Measurements from ENCODE around the gene STAT5A. TPM values are rescaled to one million over a fixed set of nuclear protein-coding genes. Genes with fewer than 3 reads are reported as not detected.
A peak's percentile ranks its signal among the peaks of the same experiment; 100 is the strongest.
"Not testable (repeated sequence)": the region's sequence is repeated elsewhere in the genome, so short reads cannot be mapped to it uniquely, and the experiment has no call there.

Gene STAT5A
- total and polyA plus RNA-seq, 7 donors = 8.1 to 31.5 (median 17.3) TPM

GRCh38 chr17:42243493-42243982 lies 44.8 kb upstream of the STAT5A start:
- no peak for TF ChIP-seq CTCF (IDR thresholded peaks at IDR 0.05)
- no peaks in the 10 kb centered on the region for H3K9me3 ChIP-seq
- intact Hi-C loops (cut with DNase I) = no loop called here
- WGBS, 3 donors = 42 to 67% (median 44%) methylated on average over 5 of the region's 5 CpGs
- peak overlapping the region; percentile 20 for H3K27ac ChIP-seq
- DNase-seq = no peak
- no peaks in the 10 kb centered on the region for H3K36me3 ChIP-seq (ENCODE audit: insufficient read depth in 1 of 2, low read depth in 1 of 2)
- no peak overlapping the region for H3K4me3 ChIP-seq
- peaks cover 38% of the 10 kb centered on the region for H3K4me1 ChIP-seq
- peak in 1 of 4 donors; percentile 44 for ATAC-seq
- no peaks in the 10 kb centered on the region for H3K27me3 ChIP-seq (ENCODE audit: insufficient read depth in 3 of 3, low read length in 2 of 3)

DNA sequence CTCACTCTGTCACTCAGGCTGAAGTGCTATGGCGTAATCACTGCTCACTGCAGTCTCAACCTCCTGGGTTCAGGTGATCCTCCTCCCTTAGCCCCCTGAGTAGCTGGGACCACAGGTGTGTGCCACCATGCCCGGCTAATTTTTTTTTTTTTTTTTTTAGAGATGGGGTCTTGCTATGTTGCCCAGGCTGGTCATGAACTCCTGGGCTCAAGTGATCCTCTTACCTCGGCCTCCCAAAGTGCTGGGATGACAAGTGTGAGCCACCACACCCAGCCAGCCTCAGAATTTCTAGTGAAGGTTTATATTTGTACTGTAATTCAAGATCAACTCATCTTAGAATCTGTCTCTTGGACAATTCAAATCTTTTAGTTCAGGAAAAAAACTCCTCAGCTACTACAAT lies 44.2 kb upstream of the STAT5A start:
- H3K36me3 ChIP-seq (ENCODE audit: insufficient read depth in 1 of 2, low read depth in 1 of 2); H3K9me3 ChIP-seq; DNase-seq; intact Hi-C loops (cut with DNase I); ATAC-seq; H3K27ac ChIP-seq; H3K4me3 ChIP-seq; H3K27me3 ChIP-seq (ENCODE audit: insufficient read depth in 3 of 3, low read length in 2 of 3): not testable (repeated sequence)
- H3K4me1 ChIP-seq = peaks cover 42% of the 10 kb centered on the region
- WGBS, 3 donors = 86 to 98% (median 88%) methylated on average over 3 of the region's 3 CpGs

DNA sequence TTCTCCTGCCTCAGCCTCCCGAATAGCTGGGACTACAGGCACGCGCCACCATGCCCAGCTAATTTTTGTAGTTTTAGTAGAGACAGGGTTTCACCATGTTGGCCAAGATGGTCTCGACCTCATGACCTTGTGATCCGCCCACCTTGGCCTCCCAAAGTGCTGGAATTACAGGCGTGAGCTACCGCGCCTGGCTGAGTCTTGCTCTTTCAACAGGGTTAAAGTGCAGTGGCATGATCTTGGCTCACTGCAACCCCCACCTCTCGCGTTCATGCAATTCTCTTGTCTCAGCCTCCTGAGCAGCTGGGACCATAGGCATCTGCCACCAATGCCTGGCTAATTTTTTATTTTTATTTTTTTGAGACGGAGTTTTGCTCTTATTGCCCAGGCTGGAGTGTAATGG lies 43.1 kb upstream of the STAT5A start:
- H3K4me1 ChIP-seq = peaks cover 52% of the 10 kb centered on the region
- H3K36me3 ChIP-seq (ENCODE audit: insufficient read depth in 1 of 2, low read depth in 1 of 2); intact Hi-C loops (cut with DNase I); ATAC-seq; H3K27ac ChIP-seq; H3K9me3 ChIP-seq; H3K27me3 ChIP-seq (ENCODE audit: insufficient read depth in 3 of 3, low read length in 2 of 3); H3K4me3 ChIP-seq; DNase-seq: not testable (repeated sequence)
- 93 to 96% (median 94%) methylated on average over 11 of the region's 11 CpGs for WGBS, 3 donors

DNA sequence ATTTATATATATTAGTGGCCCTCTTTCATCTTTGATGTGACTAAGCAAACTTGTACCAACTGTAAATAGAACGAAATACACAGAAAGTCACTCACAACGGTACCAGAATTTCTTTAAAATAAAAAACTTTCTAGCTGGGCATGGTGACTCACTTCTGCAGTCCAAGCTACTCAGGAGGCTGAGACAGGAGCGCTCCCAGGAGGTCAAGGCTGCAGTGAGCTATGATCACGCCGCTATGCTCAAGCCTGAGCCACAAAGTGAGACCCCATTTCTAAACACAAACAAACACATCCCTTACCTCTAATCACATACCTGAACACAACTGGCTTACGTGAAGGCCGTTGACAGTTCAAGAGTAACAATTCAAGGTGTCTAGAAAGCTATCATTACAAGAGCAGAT lies 41.8 kb upstream of the STAT5A start:
- intact Hi-C loops (cut with DNase I) = no loop called here
- DNase-seq (no peak), ATAC-seq (no peak)
- Histone ChIP-seq H3K36me3 (ENCODE audit: insufficient read depth in 1 of 2, low read depth in 1 of 2) (no peaks in the 10 kb centered on the region), H3K9me3 (no peaks in the 10 kb centered on the region), H3K27ac (peak overlapping the region; percentile 97), H3K27me3 (ENCODE audit: insufficient read depth in 3 of 3, low read length in 2 of 3) (no peaks in the 10 kb centered on the region), H3K4me1 (peaks cover 64% of the 10 kb centered on the region), H3K4me3 (no peak overlapping the region)
- TF ChIP-seq CTCF (IDR thresholded peaks at IDR 0.05) = no peak
- 81 to 84% (median 83%) methylated on average over 7 of the region's 7 CpGs for WGBS, 3 donors

- Histone ChIP-seq H3K36me3 (ENCODE audit: insufficient read depth in 1 of 2, low read depth in 1 of 2) (no peaks in the 10 kb centered on the region), H3K9me3 (no peaks in the 10 kb centered on the region), H3K27me3 (ENCODE audit: insufficient read depth in 3 of 3, low read length in 2 of 3) (no peaks in the 10 kb centered on the region), H3K4me1 (peaks cover 69% of the 10 kb centered on the region), H3K27ac (peak overlapping the region; percentile 97), H3K4me3 (peak overlapping the region; percentile 62)
- peak in 1 of 2 donors; percentile 27 for DNase-seq
- intact Hi-C loops (cut with DNase I) = no loop called here
- 90 to 94% (median 93%) methylated on average over 5 of the region's 5 CpGs for WGBS, 3 donors
- peak in 2 of 4 donors; percentile 11 to 17 for ATAC-seq
- no peak for TF ChIP-seq CTCF (IDR thresholded peaks at IDR 0.05)
These were observed 40.6 kb upstream of the STAT5A start for GRCh38 chr17:42247734-42248133.
